Endothelial cell of umbilical vein (primary cell): ENCODE results near the gene ERBB2. TPM values are rescaled to one million over a fixed set of nuclear protein-coding genes. Genes with fewer than 3 reads are reported as not detected.

Source experiments
- BruUV-seq: library from RNA; stranded (reverse); fragments of 400-500 nt; replicated peaks from 2 replicates; lab custom pipeline; 2021; lab: Mats Ljungman, UMichigan
- CTCF ChIA-PET: fragments of 300-600, 350-600 bp; sonication (Branson Sonifier 250); formaldehyde crosslinking; loops from one replicate; lab custom pipeline; 2021; ENCODE audit warnings: antibody characterized with exemption, inconsistent platforms; lab: Charles Lee
- POLR2A ChIA-PET: fragments of 300-600, 350-600 bp; sonication (Branson Sonifier 250); formaldehyde crosslinking; loops from one replicate; lab custom pipeline; 2021; ENCODE audit warnings: antibody characterized with exemption, inconsistent platforms; lab: Charles Lee
- DNase-seq: peaks from one replicate; pipeline ENCODE4 v3.0.0-alpha.2; 2011; ENCODE audit warnings: low read depth, low spot score
- FAIRE-seq: peaks from 2 replicates; lab custom pipeline; 2011; peaks lifted over from hg19 to GRCh38; lab: Jason Lieb, UNC
- H2AFZ ChIP-seq: 2 replicates; pipeline ENCODE4 v1.6.0; 2012; ENCODE audit warnings: low read depth, low read length, control low read depth, inconsistent platforms
- H3K27ac ChIP-seq: 2 replicates; pipeline ENCODE4 v1.5.1; 2011; ENCODE audit warnings: low read depth, mild to moderate bottlenecking, control low read depth, low read length, moderate library complexity; ENCODE audit not compliant: insufficient read depth
- H3K27me3 ChIP-seq, 2 experiments: 2 replicates each; pipeline versions ENCODE4 v1.6.0 to v1.6.1; 2011; ENCODE audit warnings: low read length in 2 of 2, mixed read lengths in 1 of 2; ENCODE audit not compliant: control insufficient read depth in 2 of 2, insufficient read depth in 2 of 2
- H3K36me3 ChIP-seq, 2 experiments: 2 replicates in 1 of 2; 3 replicates in 1 of 2; pipeline ENCODE4 v1.5.1; 2011; ENCODE audit warnings: low read length in 2 of 2, mild to moderate bottlenecking in 1 of 2, moderate library complexity in 1 of 2; ENCODE audit not compliant: control insufficient read depth in 2 of 2, insufficient read depth in 2 of 2; ENCODE audit errors: extremely low read depth in 1 of 2
- H3K4me1 ChIP-seq: 3 replicates; pipeline ENCODE4 v1.5.1; 2011; ENCODE audit warnings: mild to moderate bottlenecking, low read length; ENCODE audit not compliant: control insufficient read depth, insufficient read depth; ENCODE audit errors: extremely low read depth
- H3K4me2 ChIP-seq: 2 replicates; pipeline ENCODE4 v1.6.1; 2011; ENCODE audit warnings: low read length, control low read depth, mixed read lengths; ENCODE audit not compliant: insufficient read depth
- H3K4me3 ChIP-seq, 3 experiments: fragments of 200-600 bp in 1 of 3; sonication (generic), shearing (Covaris generic) in 1 of 3; replicated peaks in 1 of 3; 2 replicates each; pipeline ENCODE4 v1.5.1; 2011 to 2016; ENCODE audit warnings: control low read depth in 3 of 3, low read length in 3 of 3, mild to moderate bottlenecking in 2 of 3, inconsistent platforms in 1 of 3, low read depth in 1 of 3, moderate library complexity in 1 of 3; ENCODE audit not compliant: insufficient read depth in 1 of 3
- H3K79me2 ChIP-seq: 2 replicates; pipeline ENCODE4 v1.6.0; 2012; ENCODE audit warnings: low read length, inconsistent platforms; ENCODE audit not compliant: control insufficient read depth, insufficient read depth
- H3K9ac ChIP-seq: replicated peaks from 2 replicates; pipeline ENCODE3; 2011; ENCODE audit warnings: low read length, control low read depth; ENCODE audit not compliant: insufficient read depth; ENCODE audit errors: extremely low read depth
- H3K9me1 ChIP-seq: replicated peaks from 3 replicates; pipeline ENCODE4 v1.6.0; 2011; ENCODE audit warnings: mild to moderate bottlenecking, low read length; ENCODE audit not compliant: control insufficient read depth, insufficient read depth; ENCODE audit errors: extremely low read depth
- H3K9me3 ChIP-seq: replicated peaks from 2 replicates; pipeline ENCODE4 v1.5.1; 2012; ENCODE audit warnings: low read length, inconsistent platforms; ENCODE audit not compliant: control insufficient read depth, insufficient read depth
- H4K20me1 ChIP-seq: replicated peaks from 2 replicates; pipeline ENCODE3; 2011; ENCODE audit warnings: mild to moderate bottlenecking, low read length; ENCODE audit not compliant: control insufficient read depth, insufficient read depth; ENCODE audit errors: extremely low read depth
- EZH2 ChIP-seq: IDR thresholded peaks from 2 replicates; pipeline ENCODE4 v1.6.1; 2012; ENCODE audit warnings: borderline replicate concordance, low read depth, mild to moderate bottlenecking, moderate library complexity, low read length, inconsistent platforms; ENCODE audit not compliant: severe bottlenecking
- FOS ChIP-seq: IDR thresholded peaks from 2 replicates; pipeline ENCODE4 v1.6.1; 2011; ENCODE audit warnings: mild to moderate bottlenecking, low read length, moderate library complexity, borderline replicate concordance; ENCODE audit not compliant: insufficient read depth
- GATA2 ChIP-seq: IDR thresholded peaks from 2 replicates; pipeline ENCODE4 v1.7.0; 2011; ENCODE audit warnings: low read depth, mild to moderate bottlenecking, moderate library complexity, mixed read lengths, low read length; ENCODE audit not compliant: insufficient read length, insufficient read depth
- JUN ChIP-seq: IDR thresholded peaks from 2 replicates; pipeline ENCODE4 v1.6.1; 2011; ENCODE audit warnings: borderline replicate concordance, low read depth; ENCODE audit not compliant: insufficient read length, insufficient read depth
- MYC ChIP-seq: IDR thresholded peaks from one replicate; pipeline ENCODE4 v1.6.1; 2011; ENCODE audit warnings: mild to moderate bottlenecking, low read depth, low read length
- POLR2A ChIP-seq: IDR thresholded peaks from 2 replicates; pipeline ENCODE4 v1.6.1; 2012; ENCODE audit warnings: low read depth, mild to moderate bottlenecking, control low read depth, low read length
- POLR2AphosphoS5 ChIP-seq: IDR thresholded peaks from 2 replicates; pipeline ENCODE4 v1.6.1; 2012; ENCODE audit warnings: low read depth, mild to moderate bottlenecking, control low read depth, low read length, moderate library complexity; ENCODE audit not compliant: insufficient read depth
- dilution Hi-C: fragments of 300-500 bp; cut with MboI; formaldehyde crosslinking; loops from one replicate; pipeline ENCODE4 v1.15.0; 2019; ENCODE audit warnings: low sequenced_read_pairs; ENCODE audit not compliant: extremely low pct_ligation_motif_present
- intact Hi-C: fragments of 100-400 bp; cut with micrococcal nuclease; formaldehyde crosslinking; loops from one replicate; pipeline ENCODE4 v1.10.0; 2022
- polyA plus RNA-seq, 4 experiments: library from polyadenylated mRNA; depleted of rRNA in 3 of 4; stranded (reverse) in 3 of 4; unstranded in 1 of 4; fragments of >200 nt; gene quantifications; 2 replicates each; pipeline versions ENCODE4 v1.2.1 to v1.2.3, GENCODE V29; 2011 to 2012; ENCODE audit warnings: missing spikeins in 1 of 4
- total RNA-seq: library from RNA; stranded (reverse); gene quantifications from 2 replicates; pipeline ENCODE4 v1.2.3, GENCODE V29; 2021
- TF ChIP-seq, protein P1 (sequence below), 2 donors: IDR thresholded peaks; 1 replicate in 1 of 2; 2 replicates in 1 of 2; pipeline ENCODE4 v1.5.1; 2011; ENCODE audit warnings: low read length in 2 of 2, mild to moderate bottlenecking in 2 of 2, moderate library complexity in 2 of 2, control low read depth in 1 of 2, inconsistent platforms in 1 of 2, low read depth in 1 of 2; ENCODE audit not compliant: insufficient read depth in 1 of 2; ENCODE audit errors: extremely low read depth in 1 of 2
- TF ChIP-seq, protein P2 (sequence below): IDR thresholded peaks from 2 replicates; pipeline ENCODE4 v1.6.1; 2011; ENCODE audit not compliant: insufficient read depth, insufficient read length

ERBB2 gene
- total and polyA plus RNA-seq, 2 donors (not counting 3 experiments of a cell fraction or from before 2014, with no cell fraction given): 20.6 to 32.9 TPM

DNA sequence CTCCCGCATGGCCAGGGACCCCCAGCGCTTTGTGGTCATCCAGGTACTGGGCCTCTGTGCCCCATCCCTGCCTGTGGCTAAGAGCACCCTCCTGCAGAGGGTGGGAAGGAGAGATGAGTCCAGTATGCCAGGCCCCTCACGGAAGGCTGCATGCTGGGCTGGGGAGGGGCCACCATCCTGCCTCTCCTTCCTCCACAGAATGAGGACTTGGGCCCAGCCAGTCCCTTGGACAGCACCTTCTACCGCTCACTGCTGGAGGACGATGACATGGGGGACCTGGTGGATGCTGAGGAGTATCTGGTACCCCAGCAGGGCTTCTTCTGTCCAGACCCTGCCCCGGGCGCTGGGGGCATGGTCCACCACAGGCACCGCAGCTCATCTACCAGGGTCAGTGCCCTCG, 26.8 kb downstream of the ERBB2 start:
- Histone ChIP-seq H3K4me1 (peaks cover 22% of the 10 kb centered on the region), H3K9ac (no peak overlapping the region), H3K4me3 (no peak overlapping the region), H3K79me2 (no peaks in the 10 kb centered on the region), H3K27ac (no peak overlapping the region), H3K36me3 (peaks cover 2% of the 10 kb centered on the region in 2 experiments), H2AFZ (no peak overlapping the region), H3K4me2 (no peak overlapping the region), H3K27me3 (no peaks in the 10 kb centered on the region), H3K9me1 (no peaks in the 10 kb centered on the region), H3K9me3 (no peaks in the 10 kb centered on the region), H4K20me1 (no peaks in the 10 kb centered on the region)
- intact Hi-C loops (no loop called here), dilution Hi-C loops (no loop called here)
- ChIA-PET POLR2A (no interaction called here), CTCF (no interaction called here)
- FAIRE-seq: no peak
- TF ChIP-seq, protein P1, sequence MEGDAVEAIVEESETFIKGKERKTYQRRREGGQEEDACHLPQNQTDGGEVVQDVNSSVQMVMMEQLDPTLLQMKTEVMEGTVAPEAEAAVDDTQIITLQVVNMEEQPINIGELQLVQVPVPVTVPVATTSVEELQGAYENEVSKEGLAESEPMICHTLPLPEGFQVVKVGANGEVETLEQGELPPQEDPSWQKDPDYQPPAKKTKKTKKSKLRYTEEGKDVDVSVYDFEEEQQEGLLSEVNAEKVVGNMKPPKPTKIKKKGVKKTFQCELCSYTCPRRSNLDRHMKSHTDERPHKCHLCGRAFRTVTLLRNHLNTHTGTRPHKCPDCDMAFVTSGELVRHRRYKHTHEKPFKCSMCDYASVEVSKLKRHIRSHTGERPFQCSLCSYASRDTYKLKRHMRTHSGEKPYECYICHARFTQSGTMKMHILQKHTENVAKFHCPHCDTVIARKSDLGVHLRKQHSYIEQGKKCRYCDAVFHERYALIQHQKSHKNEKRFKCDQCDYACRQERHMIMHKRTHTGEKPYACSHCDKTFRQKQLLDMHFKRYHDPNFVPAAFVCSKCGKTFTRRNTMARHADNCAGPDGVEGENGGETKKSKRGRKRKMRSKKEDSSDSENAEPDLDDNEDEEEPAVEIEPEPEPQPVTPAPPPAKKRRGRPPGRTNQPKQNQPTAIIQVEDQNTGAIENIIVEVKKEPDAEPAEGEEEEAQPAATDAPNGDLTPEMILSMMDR (IDR thresholded peaks at IDR 0.05; ENCODE audit: extremely low read depth in 1 of 2, insufficient read depth in 1 of 2, low read depth in 1 of 2, low read length in 2 of 2): no peak
- TF ChIP-seq MYC: no peak
- TF ChIP-seq GATA2: no peak
- TF ChIP-seq EZH2: no peak
- TF ChIP-seq POLR2AphosphoS5: no peak
- no peak for TF ChIP-seq POLR2A
- no peak for TF ChIP-seq FOS
- TF ChIP-seq, protein P2, sequence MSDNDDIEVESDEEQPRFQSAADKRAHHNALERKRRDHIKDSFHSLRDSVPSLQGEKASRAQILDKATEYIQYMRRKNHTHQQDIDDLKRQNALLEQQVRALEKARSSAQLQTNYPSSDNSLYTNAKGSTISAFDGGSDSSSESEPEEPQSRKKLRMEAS: no peak
- no peak for TF ChIP-seq JUN
- DNase-seq: no peak
- BruUV-seq: no TSS peak
